ENCODE results near the gene RGL1.

GRCh38 chr1:183844806-183845205 lies 39.9 kb downstream of the RGL1 start:
- TF ChIP-seq CTCF (IDR thresholded peaks at IDR 0.05) (no peak), POLR2AphosphoS5 (IDR thresholded peaks at IDR 0.05) (no peak)
